HCT116 (cell line): Measurements from ENCODE around the gene TAP1. TPM values are rescaled to one million over a fixed set of nuclear protein-coding genes. Genes with fewer than 3 reads are reported as not detected.

Experiments
- ATAC-seq: fragments of 200-7000 bp; cut with Tn5 transposase; 2 replicates; pipeline ENCODE4 v1.9.1; 2020; ENCODE audit warnings: mild to moderate bottlenecking, moderate library complexity
- BruUV-seq: library from RNA; stranded (reverse); fragments of 400-500 nt; replicated peaks from 2 replicates; lab custom pipeline; 2021; lab: Mats Ljungman, UMichigan
- CTCF ChIA-PET: fragments of 300-600 bp; sonication (Branson Sonifier 250); formaldehyde crosslinking; loops from one replicate; lab custom pipeline; 2021; ENCODE audit warnings: antibody characterized with exemption; lab: Charles Lee
- POLR2A ChIA-PET: fragments of 300-600, 350-600 bp; sonication (Branson Sonifier 250); formaldehyde crosslinking; loops from one replicate; lab custom pipeline; 2021; ENCODE audit warnings: antibody characterized with exemption; lab: Charles Lee
- RAD21 ChIA-PET, 2 experiments: fragments of 300-600 bp; sonication (Branson Sonifier 250); formaldehyde crosslinking; loops; one replicate each; lab custom pipeline; 2023; ENCODE audit warnings: low total read pairs in 2 of 2; ENCODE audit not compliant: uncharacterized antibody in 2 of 2, unreplicated experiment in 2 of 2, low non-redundant PET in 1 of 2; lab: Charles Lee
- DNase-seq: peaks from one replicate; pipeline ENCODE4 v3.0.0-alpha.2; 2010; ENCODE audit warnings: low read depth, low spot score
- H2AFZ ChIP-seq: fragments of 200-600 bp; shearing (Covaris generic), sonication (generic); 2 replicates; pipeline ENCODE4 v1.6.1; 2017; ENCODE audit warnings: low read depth, mixed run types, mixed read lengths, antibody characterized with exemption, low read length; ENCODE audit not compliant: poor library complexity, severe bottlenecking
- H3K27ac ChIP-seq: 2 replicates; pipeline ENCODE4 v1.5.1; 2012; ENCODE audit warnings: low read depth, low read length
- H3K27me3 ChIP-seq: fragments of 200-600 bp; sonication (generic); 2 replicates; pipeline ENCODE4 v1.6.1; 2016; ENCODE audit warnings: mixed run types, low read length, mixed read lengths; ENCODE audit not compliant: insufficient read depth
- H3K36me3 ChIP-seq, 2 experiments: fragments of 200-500 bp in 1 of 2; fragments of 200-600 bp in 1 of 2; sonication (Bioruptor generic) in 1 of 2; sonication (generic) in 1 of 2; 2 replicates each; pipeline versions ENCODE4 v1.5.1 to v1.6.1; 2014 to 2016; ENCODE audit warnings: low read length in 2 of 2, inconsistent platforms in 1 of 2, mixed read lengths in 1 of 2, mixed run types in 1 of 2; ENCODE audit not compliant: insufficient read depth in 2 of 2, control insufficient read depth in 1 of 2
- H3K4me1 ChIP-seq, 2 experiments: fragments of 200-600 bp in 1 of 2; sonication (generic) in 1 of 2; 2 replicates each; pipeline versions ENCODE4 v1.5.1 to v1.6.1; 2012 to 2017; ENCODE audit warnings: low read length in 2 of 2, inconsistent platforms in 1 of 2, mild to moderate bottlenecking in 1 of 2, mixed read lengths in 1 of 2, mixed run types in 1 of 2, moderate library complexity in 1 of 2; ENCODE audit not compliant: insufficient read depth in 2 of 2, control insufficient read depth in 1 of 2
- H3K4me2 ChIP-seq: fragments of 200-600 bp; sonication (generic); 2 replicates; pipeline ENCODE4 v1.6.1; 2017; ENCODE audit warnings: mixed run types, low read length, mixed read lengths
- H3K4me3 ChIP-seq, 2 experiments: fragments of 200-600 bp in 1 of 2; sonication (generic) in 1 of 2; replicated peaks in 1 of 2; 2 replicates each; pipeline ENCODE4 v1.5.1; 2011 to 2016; ENCODE audit warnings: low read length in 2 of 2, control low read depth in 1 of 2, low read depth in 1 of 2, mild to moderate bottlenecking in 1 of 2, mixed read lengths in 1 of 2, mixed run types in 1 of 2
- H3K79me2 ChIP-seq: fragments of 200-600 bp; sonication (generic); 2 replicates; pipeline ENCODE4 v1.6.1; 2017; ENCODE audit warnings: mild to moderate bottlenecking, mixed run types, low read length, moderate library complexity, mixed read lengths; ENCODE audit not compliant: insufficient read depth
- H3K9ac ChIP-seq: fragments of 200-600 bp; sonication (generic); 2 replicates; pipeline ENCODE4 v1.6.1; 2016; ENCODE audit warnings: low read length, mixed read lengths
- H3K9me2 ChIP-seq: fragments of 200-600 bp; sonication (generic), shearing (Covaris generic); 2 replicates; pipeline ENCODE4 v1.6.1; 2017; ENCODE audit warnings: mixed run types, mild to moderate bottlenecking, moderate library complexity; ENCODE audit not compliant: insufficient read depth
- H3K9me3 ChIP-seq, 2 experiments: fragments of 200-500 bp in 1 of 2; fragments of 200-600 bp in 1 of 2; sonication (Bioruptor generic) in 1 of 2; sonication (generic) in 1 of 2; 2 replicates each; pipeline ENCODE4 v1.6.1; 2014 to 2017; ENCODE audit warnings: low read length in 2 of 2, mixed read lengths in 2 of 2, inconsistent platforms in 1 of 2, low read depth in 1 of 2, mild to moderate bottlenecking in 1 of 2, mixed run types in 1 of 2, moderate library complexity in 1 of 2; ENCODE audit not compliant: control insufficient read depth in 1 of 2, insufficient read depth in 1 of 2
- H4K20me1 ChIP-seq: fragments of 200-600 bp; sonication (generic), shearing (Covaris generic); 2 replicates; pipeline ENCODE4 v1.6.1; 2017; ENCODE audit warnings: mixed run types, mild to moderate bottlenecking, moderate library complexity; ENCODE audit not compliant: insufficient read depth
- CTCF ChIP-seq, 3 experiments: fragments of 200-600 bp in 1 of 3; sonication (generic) in 1 of 3; IDR thresholded peaks in 2 of 3; conservative IDR thresholded peaks in 1 of 3; 2 replicates each; pipeline ENCODE4 v1.5.1; 2012 to 2017; ENCODE audit warnings: low read depth in 2 of 3, low read length in 2 of 3, antibody characterized with exemption in 1 of 3, borderline replicate concordance in 1 of 3, control low read depth in 1 of 3, mild to moderate bottlenecking in 1 of 3, mixed read lengths in 1 of 3, mixed run types in 1 of 3, moderate library complexity in 1 of 3; ENCODE audit not compliant: insufficient read depth in 1 of 3
- EGR1 ChIP-seq: IDR thresholded peaks from 2 replicates; pipeline ENCODE4 v1.6.1; 2012; ENCODE audit warnings: low read depth
- EZH2 ChIP-seq: fragments of 200-600 bp; sonication (generic); IDR thresholded peaks from 2 replicates; pipeline ENCODE4 v1.6.1; 2017; ENCODE audit warnings: antibody characterized with exemption, mixed run types
- RAD21 ChIP-seq: IDR thresholded peaks from 2 replicates; pipeline ENCODE4 v1.6.1; 2012; ENCODE audit warnings: low read depth, mild to moderate bottlenecking
- intact Hi-C: fragments of 100-400 bp; cut with micrococcal nuclease; formaldehyde crosslinking; loops from 2 replicates; pipeline ENCODE4 v1.10.0; 2022
- total RNA-seq: library from RNA; stranded (reverse); gene quantifications from one replicate; pipeline ENCODE4 v1.2.1, GENCODE V29; 2021; ENCODE audit not compliant: unreplicated experiment

The TAP1 gene
- total RNA-seq, 1 experiment from 2014 or later, result 32.2 TPM

- Histone ChIP-seq H3K4me2 (peak overlapping the region; percentile 9; the same call in 1 of the 2 replicates), H4K20me1 (no peaks in the 10 kb centered on the region), H3K79me2 (no peaks in the 10 kb centered on the region), H3K9ac (no peak overlapping the region), H3K27ac (no peak overlapping the region), H3K9me2 (0 out of 2 replicates have a peak, but pooled peaks cover 5% of the 10 kb centered on the region), H3K36me3 (no peaks in the 10 kb centered on the region), H3K27me3 (no peaks in the 10 kb centered on the region), H2AFZ (peak overlapping the region; percentile 68), H3K9me3 (no peaks in the 10 kb centered on the region), H3K4me3 (no peak overlapping the region)
- peak; percentile 63 for DNase-seq
- BruUV-seq, result no TSS peak
- CTCF ChIA-PET, result interaction anchor here (0.6 to 6.5 kb wide), 49 partner anchors 9 to 717 kb away, joined by 3 to 189 read pairs (median 5); partner anchors contain the start of genes HLA-DMA, HLA-DMB, PRRT1 and PSMB9
- ATAC-seq, result peak; percentile 88
- RAD21 ChIA-PET, result interaction anchor here (0.6 to 1.9 kb wide), 13 partner anchors 30 to 455 kb away, joined by 3 to 36 read pairs (median 3); partner anchors contain the start of gene TAP2 (in 2 of the 2)
- POLR2A ChIA-PET, result interaction anchor here (2.6 to 3.1 kb wide), 2 partner anchors 30 to 103 kb away, joined by 13 to 23 read pairs; partner anchors contain the start of gene TAP2
- intact Hi-C loops, result loop anchor here (1.0 to 5.0 kb wide), 6 partner anchors 30 to 454 kb away; partner anchors contain the start of gene TAP2
- no peak for TF ChIP-seq EZH2
- peak; percentile 93 for TF ChIP-seq RAD21
- 0 out of 2 replicates have a peak, but pooled peaks have one; percentile 17 for TF ChIP-seq EGR1
- peak; percentile 82 to 94 (median 93) for TF ChIP-seq CTCF (IDR thresholded peaks at IDR 0.05 in 2 of 3, conservative IDR thresholded peaks at IDR 0.05 in 1 of 3; ENCODE audit: borderline replicate concordance in 1 of 3, insufficient read depth in 1 of 3, low read depth in 2 of 3, low read length in 2 of 3)
- TF ChIP-seq, all 23 proteins: peak for 3
- H3K4me1 ChIP-seq, result peaks cover 0 to 4% of the 10 kb centered on the region in 2 experiments; a peak in 1 of 4 replicates
Observed at GRCh38 chr6:32868257-32868788, 14.8 kb upstream of the TAP1 start.
